ENCODE measurements around the gene DAGLB.

DNA sequence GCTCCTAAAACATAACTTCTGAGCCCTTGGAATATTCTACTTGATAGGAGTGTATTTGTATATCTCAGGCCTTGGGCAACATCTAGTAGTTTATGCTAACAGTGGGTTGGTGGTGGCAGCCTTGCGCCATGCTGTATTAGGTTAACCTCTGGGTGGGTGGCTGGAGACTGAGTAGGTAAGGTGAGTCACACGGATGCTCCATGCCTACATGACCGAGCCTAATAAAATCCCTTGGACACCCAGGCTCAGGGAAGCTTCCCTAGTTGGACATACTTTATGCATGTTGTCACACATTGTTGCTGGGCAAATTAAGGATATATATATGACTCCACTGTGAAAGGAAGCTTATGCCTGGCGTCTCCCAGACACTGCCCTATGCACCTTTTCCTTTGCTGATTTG lies 6.0 kb upstream of the DAGLB start:
- no peak for TF ChIP-seq EZH2 (IDR thresholded peaks at IDR 0.05; ENCODE audit: insufficient read depth, poor library complexity, severe bottlenecking)
- TF ChIP-seq EZH2phosphoT487 (IDR thresholded peaks at IDR 0.05; ENCODE audit: insufficient read depth, low read depth), result no peak

Measured in GM23248 (cell line).